Lower leg skin (tissue), 3 donors: ENCODE results near the gene SPIRE1.

Experiments
- CTCF ChIP-seq, 3 donors: fragments of 450-650 bp; IDR thresholded peaks; one replicate each; pipeline ENCODE4 v1.5.1; 2016; ENCODE audit warnings: antibody characterized with exemption in 3 of 3, mild to moderate bottlenecking in 3 of 3, moderate library complexity in 2 of 3
- POLR2A ChIP-seq, 2 donors: fragments of 450-650 bp; IDR thresholded peaks; one replicate each; pipeline ENCODE4 v1.6.1; 2016 to 2017; ENCODE audit warnings: antibody characterized with exemption in 2 of 2, mild to moderate bottlenecking in 1 of 2, moderate library complexity in 1 of 2

GRCh38 chr18:12556946-12557806, 100.7 kb downstream of the SPIRE1 start:
- TF ChIP-seq CTCF (IDR thresholded peaks at IDR 0.05) (no peak), POLR2A (IDR thresholded peaks at IDR 0.05) (no peak)
